IPS-NIHi7 (cell line): Measurements from ENCODE around the gene CACNA1S.

Source experiments
- DNase-seq: peaks from one replicate; pipeline ENCODE4 v3.0.0; 2012; ENCODE audit warnings: mixed read lengths; ENCODE audit errors: extremely low spot score

CACNA1S gene

DNA sequence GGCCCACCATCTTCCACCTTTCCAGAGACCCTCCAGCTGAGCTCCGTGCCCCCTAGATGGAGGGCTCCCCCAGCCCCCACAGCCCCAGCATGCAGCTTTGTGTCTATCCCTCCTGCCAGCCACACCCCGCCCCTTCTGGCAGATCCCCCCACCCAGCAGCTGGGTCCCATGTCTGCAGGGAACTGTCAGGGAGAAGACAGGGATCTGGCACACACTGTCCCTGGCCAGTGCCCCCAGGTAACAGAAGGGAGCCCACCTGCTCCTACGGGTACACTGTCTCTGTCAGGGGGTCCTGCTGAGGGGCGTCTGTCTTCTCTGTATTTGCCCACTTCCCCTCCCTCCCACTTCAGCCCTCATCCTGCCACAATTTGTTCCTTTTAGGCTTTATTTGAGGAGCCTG lies 77.6 kb downstream of the CACNA1S start:
- no peak for DNase-seq

DNA sequence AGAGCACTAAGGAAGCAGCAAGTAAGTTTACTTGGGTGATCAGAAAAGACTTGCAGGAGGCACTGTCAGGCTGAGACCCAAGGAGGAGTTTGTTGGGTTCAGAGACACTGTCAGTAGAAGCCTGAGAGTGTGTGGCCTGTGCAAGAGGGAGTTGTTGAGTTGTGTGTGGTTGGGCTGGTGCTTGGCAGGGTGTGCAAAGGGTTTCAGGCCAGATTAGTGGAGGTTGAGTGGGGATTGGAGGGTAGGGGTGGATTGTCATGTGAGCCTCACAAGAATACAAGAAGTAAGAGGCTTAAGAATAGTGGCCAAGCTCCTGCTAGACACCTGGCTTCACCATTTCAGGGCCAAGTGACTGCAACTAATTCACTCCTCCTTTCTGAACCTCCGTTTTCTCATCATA lies 79.8 kb downstream of the CACNA1S start:
- DNase-seq, result no peak

DNA sequence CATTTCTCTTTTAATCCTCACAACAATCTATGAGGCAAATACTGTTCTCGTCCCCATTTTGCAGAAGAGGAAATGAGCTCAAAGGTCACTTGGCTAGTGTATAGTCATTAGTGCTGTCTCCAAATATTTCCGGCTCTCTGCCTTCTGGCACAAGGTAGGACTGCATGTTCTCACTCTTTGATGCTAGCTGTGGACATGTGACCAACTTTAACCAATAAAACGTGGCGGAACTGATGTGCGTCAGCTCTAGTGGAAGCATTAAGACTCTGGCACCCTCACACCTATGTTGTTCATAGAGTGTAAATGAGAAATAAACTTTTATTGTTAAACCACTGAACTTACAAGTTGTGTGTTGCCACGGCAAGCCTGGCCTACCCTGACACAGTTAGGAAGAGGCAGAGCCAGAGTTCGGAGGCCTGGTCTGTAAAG lies 83.8 kb downstream of the CACNA1S start:
- DNase-seq, result no peak

- DNase-seq, result no peak
Observed at GRCh38 chr1:201026836-201027235, 85.4 kb downstream of the CACNA1S start.

GRCh38 chr1:201026234-201026633 lies 86.0 kb downstream of the CACNA1S start:
- no peak for DNase-seq

DNA sequence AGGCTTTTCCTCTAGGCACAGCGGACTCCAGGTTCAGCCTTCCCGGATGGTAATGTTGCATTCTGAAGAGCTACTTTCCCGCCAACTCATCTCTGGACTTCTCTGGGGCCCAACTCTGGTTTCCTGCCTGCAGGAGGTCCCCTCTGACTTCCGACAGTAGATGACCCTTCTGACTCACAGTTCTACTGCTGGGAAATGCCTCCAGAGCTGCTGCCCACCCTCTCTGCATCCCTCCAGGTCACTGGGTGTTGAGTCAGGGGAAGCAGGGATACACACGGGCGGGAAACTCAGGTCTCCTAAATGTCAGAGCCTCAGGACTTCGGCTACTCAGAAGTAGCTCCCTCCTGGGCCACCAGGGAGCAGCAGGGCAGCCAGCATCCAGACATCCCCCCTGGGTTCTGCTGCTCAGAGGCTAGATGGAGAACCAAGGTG lies 86.6 kb downstream of the CACNA1S start:
- DNase-seq, result peak; percentile 84

DNA sequence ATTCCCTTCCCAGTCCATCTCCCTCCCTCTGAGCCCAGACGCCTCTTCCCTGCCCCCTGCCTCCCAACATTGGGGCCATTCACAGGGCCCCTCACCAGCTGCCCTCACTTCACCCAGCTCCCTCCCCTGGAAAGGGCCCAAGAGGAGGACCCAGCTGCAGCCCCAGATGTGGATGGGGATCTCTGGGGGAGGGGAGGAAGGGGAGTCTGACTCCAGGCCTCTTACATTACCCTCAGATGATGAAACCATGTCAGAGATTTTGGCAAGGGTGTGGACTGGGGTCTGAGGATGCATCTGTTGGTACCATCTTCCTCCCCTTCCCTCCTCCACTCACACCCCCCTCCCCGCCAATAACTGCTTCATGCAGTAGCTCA lies 87.6 kb downstream of the CACNA1S start:
- no peak for DNase-seq

DNA sequence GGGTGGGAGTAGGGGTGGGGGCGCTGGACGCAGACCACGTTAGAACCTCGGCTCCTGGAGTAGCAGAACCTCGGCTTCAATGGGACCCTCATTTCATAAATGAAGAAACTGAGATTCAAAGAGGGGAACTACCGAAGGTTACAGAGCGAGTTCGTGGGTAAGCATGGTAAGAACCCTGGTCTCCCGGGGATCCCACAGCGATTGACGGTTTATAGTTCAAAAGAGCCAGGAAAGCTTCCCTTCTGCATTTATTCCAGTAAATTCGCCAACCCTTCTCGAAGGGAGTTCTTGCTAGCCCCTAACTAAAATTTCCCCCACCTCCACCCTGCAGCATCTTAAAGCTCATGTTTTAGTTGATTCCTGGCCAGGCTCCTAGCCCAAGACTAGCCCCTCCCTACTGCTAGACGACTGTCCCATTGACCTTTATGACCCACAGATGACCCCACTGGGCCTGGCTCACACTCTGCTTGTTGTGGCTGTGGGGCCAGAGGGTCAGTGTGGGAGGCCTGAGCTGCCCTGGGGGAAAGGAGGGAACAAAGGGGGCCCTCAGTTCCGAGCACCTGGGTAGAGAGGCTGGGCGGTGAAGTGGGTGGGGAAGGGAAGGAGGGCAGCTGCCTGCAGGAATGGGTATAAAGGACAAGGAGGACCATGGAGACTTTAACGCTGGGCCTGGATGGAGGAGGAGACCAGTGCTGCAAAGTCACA lies 88.2 kb downstream of the CACNA1S start:
- no peak for DNase-seq

GRCh38 chr1:201023517-201023902 lies 88.7 kb downstream of the CACNA1S start, which contains the start of gene KIF21B:
Gene KIF21B, minus strand, starts transcription at chr1:201023714. Its CDS starts 331 bp downstream, at chr1:201023383.
- DNase-seq, result peak; percentile 96

GRCh38 chr1:201022820-201023516 lies 89.3 kb downstream of the CACNA1S start:
- peak; percentile 55 for DNase-seq

- no peak for DNase-seq
Observed at GRCh38 chr1:201022493-201022819, 89.8 kb downstream of the CACNA1S start.

DNA sequence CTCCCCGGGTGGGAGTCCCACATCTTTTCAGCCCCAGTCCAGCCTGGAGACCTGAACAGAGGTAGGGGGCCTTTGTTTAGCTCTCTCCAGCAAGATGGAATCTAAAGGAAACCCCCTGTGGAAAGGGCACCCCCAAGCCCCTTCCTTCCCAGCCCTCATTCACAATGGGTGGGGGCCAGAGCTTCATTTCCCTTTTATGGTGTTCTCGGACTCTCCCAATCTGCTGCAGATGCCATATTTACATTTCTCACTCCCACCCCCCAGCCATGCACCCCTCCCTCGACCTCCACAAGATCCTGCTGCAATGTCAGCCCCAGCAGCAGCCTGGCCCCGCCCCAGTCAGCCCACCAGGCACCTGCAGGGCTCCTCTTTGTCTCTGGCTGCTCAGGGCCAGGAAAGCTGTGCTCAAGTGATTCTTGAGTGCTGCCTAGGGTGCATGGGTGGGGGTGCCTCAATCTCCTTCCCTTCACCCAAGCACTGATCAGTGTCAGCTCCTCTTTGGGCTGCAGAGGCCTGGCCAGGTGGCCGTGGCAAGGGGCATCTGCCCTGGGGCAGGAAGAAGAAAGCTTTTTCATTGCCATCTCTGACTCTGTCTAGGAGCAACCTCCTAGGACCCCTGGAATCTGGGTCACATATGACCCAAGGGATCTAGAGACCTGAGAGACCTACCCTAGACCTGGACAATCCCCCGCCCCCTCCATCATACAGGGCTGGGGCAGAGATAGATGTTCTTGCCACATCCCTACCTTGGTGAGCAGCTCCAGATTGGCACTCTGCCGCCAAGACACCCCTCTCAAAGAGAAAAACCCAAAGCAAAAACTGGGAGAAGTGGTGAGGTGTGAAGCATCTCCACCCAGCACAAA lies 90.4 kb downstream of the CACNA1S start:
- DNase-seq, result no peak

DNA sequence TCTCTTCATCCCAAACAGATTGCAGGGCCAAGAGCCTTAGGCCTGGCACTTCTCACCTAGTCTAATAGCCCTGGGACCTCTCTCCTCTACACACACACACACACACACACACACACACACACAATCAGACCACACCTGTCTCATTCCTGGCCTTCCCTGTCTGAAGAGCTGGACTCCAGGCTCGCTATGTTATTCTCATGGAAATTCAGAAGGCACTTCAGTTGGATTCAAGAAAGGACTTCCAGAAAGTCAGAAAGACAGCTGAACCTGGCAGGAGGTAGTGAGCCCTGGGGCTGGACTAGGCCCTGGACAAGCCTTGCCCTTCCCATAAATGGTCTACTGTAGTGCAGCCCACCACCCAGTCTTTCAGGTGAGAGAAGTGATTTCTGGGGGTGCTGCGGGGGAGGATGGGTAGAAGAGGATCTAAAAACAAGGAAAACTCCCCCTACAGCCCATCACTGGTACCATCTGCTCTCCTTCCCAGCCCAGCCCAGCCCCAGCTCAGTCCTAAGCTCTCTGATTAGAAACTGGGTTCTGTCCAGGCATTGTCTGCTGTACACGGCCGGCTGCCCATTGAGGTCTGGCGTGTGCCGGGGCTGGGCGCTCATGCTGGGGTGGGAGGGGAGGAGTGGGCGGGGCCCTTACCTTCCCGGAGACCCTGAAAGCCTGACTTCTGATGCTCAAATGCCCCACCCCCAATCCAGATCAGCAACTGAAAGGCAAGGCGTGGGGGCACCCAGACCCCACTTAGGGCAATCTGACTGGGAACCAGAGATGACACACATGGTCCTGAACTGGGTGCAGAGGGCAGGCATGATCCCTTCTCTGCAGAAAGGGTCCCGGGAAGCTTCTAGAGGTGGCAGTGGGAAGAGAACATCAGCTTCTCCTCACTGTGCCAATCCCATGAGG lies 91.3 kb downstream of the CACNA1S start:
- DNase-seq, result peak; percentile 69

DNA sequence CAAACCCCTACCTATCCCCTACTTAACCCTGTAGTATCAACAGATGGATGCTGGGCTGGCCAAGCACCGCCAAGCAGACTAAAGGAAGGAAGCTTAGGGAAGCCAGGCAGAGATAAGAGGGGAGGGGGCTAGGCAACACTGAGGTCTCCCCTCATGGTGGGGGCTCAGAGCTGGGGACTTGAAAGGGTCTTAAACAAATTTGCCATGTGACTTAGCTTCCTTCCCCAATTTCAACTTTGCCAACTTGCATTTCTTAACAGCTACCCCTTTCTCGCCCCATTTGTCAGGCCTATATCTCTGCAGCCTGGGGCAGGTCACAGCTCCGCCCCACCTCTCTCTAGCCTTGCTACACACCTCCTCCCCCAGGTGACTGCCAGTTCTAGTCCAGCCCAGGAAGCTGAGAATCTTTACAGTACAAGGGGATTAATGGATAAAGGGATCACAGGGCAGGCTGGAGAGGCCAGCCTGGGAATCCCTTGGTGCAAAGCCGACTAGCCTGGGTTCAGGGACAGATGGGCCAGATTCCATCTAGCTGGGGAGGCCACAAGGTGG lies 92.1 kb downstream of the CACNA1S start:
- no peak for DNase-seq

DNA sequence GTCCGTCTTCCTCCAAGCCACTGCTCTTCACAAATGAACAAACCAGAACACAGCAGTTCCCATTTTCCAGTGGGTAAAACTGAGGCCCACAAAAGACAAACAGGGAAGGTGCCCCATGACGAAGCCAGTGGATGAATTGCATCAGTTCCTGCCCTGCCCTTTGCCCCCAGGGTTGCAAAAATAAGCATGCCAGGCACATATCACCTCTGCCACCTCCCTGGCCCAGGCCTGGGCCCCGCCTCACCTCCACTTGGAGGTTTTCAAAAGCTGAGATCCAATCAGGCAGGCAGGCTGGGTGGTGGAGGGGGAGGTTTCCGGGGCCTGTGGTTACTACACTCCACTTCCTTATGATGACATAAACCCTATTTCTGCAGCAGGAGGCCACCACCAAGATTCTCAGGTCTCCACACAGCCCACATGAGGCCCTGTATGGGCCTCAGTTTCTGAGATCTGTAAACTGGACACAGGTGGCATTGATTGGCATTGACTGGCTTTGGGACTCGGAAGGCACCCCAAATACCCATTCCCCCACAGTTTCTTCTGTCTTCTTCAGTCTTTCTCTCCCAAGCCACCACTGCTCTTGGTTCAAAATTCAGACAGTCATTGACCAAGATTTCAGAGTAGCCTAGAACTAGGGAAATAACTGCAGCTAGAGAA lies 92.8 kb downstream of the CACNA1S start:
- no peak for DNase-seq

DNA sequence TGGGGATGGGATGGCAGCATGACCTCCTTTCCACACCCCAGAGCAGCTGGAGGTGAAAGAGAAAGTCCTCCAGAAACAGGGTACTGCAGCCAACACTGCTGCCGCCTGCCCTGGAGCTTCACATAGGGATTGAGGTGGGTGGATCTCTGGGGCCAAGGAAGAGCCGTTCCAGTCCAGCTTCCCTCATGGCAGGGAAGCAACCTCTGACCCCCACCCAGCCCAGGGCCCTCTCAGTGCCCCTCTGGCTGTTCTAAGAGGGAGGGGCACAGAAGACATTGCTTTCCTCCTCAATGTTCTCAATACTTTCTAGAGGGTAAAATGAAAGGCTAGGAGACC lies 94.4 kb downstream of the CACNA1S start:
- DNase-seq, result no peak

GRCh38 chr1:201016943-201017827 lies 95.0 kb downstream of the CACNA1S start:
- no peak for DNase-seq

GRCh38 chr1:201016211-201016651 lies 96.0 kb downstream of the CACNA1S start:
- DNase-seq, result no peak

DNA sequence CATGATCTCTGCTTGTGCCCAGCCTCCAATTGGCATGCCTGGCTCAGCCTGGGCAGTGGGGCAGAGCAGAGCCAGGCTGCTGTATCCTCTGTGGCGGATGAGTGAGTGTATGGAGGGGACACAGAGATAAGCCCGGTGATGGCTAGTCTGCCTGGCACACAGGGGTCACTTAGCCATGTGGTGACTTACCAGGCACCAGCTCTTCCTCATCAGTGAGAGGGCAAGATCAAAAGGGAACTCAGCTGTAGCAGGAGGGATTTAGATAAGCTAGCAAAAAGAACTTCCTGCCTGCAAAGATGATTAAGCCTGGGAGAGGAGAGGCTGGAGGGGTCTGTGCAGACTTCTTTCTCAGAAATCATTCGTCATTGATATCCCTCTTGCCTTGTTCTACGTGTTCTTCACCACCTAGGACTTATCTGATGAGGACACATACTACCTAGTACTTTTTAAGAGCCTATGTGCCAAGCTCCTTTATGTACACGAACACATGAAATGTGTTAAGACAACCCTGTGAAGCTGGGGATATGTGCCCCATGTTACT lies 96.6 kb downstream of the CACNA1S start:
- DNase-seq, result no peak
